Measurements from ENCODE around the gene SRPRA. TPM values are rescaled to one million over a fixed set of nuclear protein-coding genes. Genes with fewer than 3 reads are reported as not detected.
A peak's percentile ranks its signal among the peaks of the same experiment; 100 is the strongest.

SRPRA gene
- total RNA-seq, 1 experiment from 2014 or later: 64.3 TPM

GRCh38 chr11:126219547-126219946, 49.1 kb downstream of the SRPRA start:
- Histone ChIP-seq H3K79me1 (ENCODE audit: insufficient read depth, low read depth, low read length, poor library complexity, severe bottlenecking) (peaks cover 17% of the 10 kb centered on the region), H4K5ac (ENCODE audit: insufficient read length, low read depth, low read length) (no peak overlapping the region), H3K9ac (ENCODE audit: extremely low read depth, insufficient read length, low read length) (no peak overlapping the region), H3K9me3 (ENCODE audit: control insufficient read depth, low read depth, low read length) (no peaks in the 10 kb centered on the region), H2BK5ac (ENCODE audit: insufficient read length, low read length) (no peak overlapping the region), H4K20me1 (ENCODE audit: control insufficient read depth, insufficient read depth, insufficient read length) (no peaks in the 10 kb centered on the region), H3K18ac (ENCODE audit: insufficient read length, low read depth, low read length) (no peak overlapping the region), H3T11ph (ENCODE audit: low read length) (no peak overlapping the region), H2AFZ (ENCODE audit: low read length) (no peak overlapping the region), H4K8ac (replicated peaks; ENCODE audit: insufficient read length, low read depth, low read length) (no peak overlapping the region), H4K91ac (ENCODE audit: insufficient read length, low read depth, low read length) (no peak overlapping the region), H3K27ac (ENCODE audit: insufficient read length, low read depth, low read length) (no peak overlapping the region), H3K23me2 (ENCODE audit: insufficient read length, low read depth, low read length, poor library complexity, severe bottlenecking) (no peaks in the 10 kb centered on the region), H2AK5ac (ENCODE audit: insufficient read length, low read length) (no peak overlapping the region), H3K4me1 (ENCODE audit: insufficient read depth, low read length) (no peaks in the 10 kb centered on the region), H2BK20ac (ENCODE audit: low read depth, low read length, poor library complexity, severe bottlenecking) (no peak overlapping the region), H3K4me2 (ENCODE audit: insufficient read depth, insufficient read length, low read length) (no peak overlapping the region), H3K4ac (ENCODE audit: low read depth, low read length) (no peak overlapping the region), H2BK120ac (ENCODE audit: low read depth, low read length, poor library complexity, severe bottlenecking) (no peak overlapping the region), H3K27me3 (ENCODE audit: insufficient read depth, low read length) (no peaks in the 10 kb centered on the region), H2BK15ac (ENCODE audit: low read depth, low read length) (no peak overlapping the region), H3K23ac (ENCODE audit: insufficient read length, low read depth, low read length) (no peak overlapping the region), H3K79me2 (ENCODE audit: insufficient read depth, low read length) (peaks cover 26% of the 10 kb centered on the region; the same call in 1 of the 2 replicates), H2BK12ac (ENCODE audit: insufficient read length, low read depth, low read length) (no peak overlapping the region), H3K14ac (ENCODE audit: insufficient read depth, low read length) (no peak overlapping the region), H3K56ac (ENCODE audit: insufficient read length, low read depth, low read length) (no peak overlapping the region)
- DNase-seq: no peak
- Mint-ChIP-seq H3K9me3 (peaks cover 2 to 4% of the 10 kb centered on the region in 2 experiments; a peak in 3 of 5 replicates), H3K27me3 (ENCODE audit: low read depth) (no peaks in the 10 kb centered on the region), H3K4me3 (no peak overlapping the region), H3K36me3 (ENCODE audit: insufficient read depth in 1 of 3, low read depth in 3 of 3) (peaks cover 2 to 5% (median 5%) of the 10 kb centered on the region in 3 experiments; a peak in 5 of 7 replicates), H3K27ac (peak overlapping the region in 1 of 3 experiments; percentile 68; a peak in 1 of 7 replicates), H3K4me1 (no peaks in the 10 kb centered on the region)
- no peak for TF ChIP-seq CTCF (conservative IDR thresholded peaks at IDR 0.05)
- WGBS (ENCODE audit: extremely low coverage, insufficient read length, low lambda C conversion rate): no CpG with 5 or more reads among the region's 4 CpGs
